GM23248 (cell line): ENCODE data around the gene CEP192. TPM values are rescaled to one million over a fixed set of nuclear protein-coding genes. Genes with fewer than 3 reads are reported as not detected.
A peak's percentile ranks its signal among the peaks of the same experiment; 100 is the strongest.

Source experiments
- DNase-seq: peaks from one replicate; pipeline ENCODE4 v3.0.0-alpha.2; 2015
- H2AFZ ChIP-seq: fragments of 200-600 bp; sonication (generic); 2 replicates; pipeline ENCODE4 v1.6.1; 2016; ENCODE audit warnings: antibody characterized with exemption
- H3F3A ChIP-seq: fragments of 200-600 bp; sonication (generic); 2 replicates; pipeline ENCODE4 v1.6.1; 2016; ENCODE audit warnings: mild to moderate bottlenecking, antibody characterized with exemption, mixed run types; ENCODE audit not compliant: insufficient read depth
- H3K27ac ChIP-seq: fragments of 200-600 bp; sonication (generic); 2 replicates; pipeline ENCODE4 v1.5.1; 2016; ENCODE audit warnings: mild to moderate bottlenecking
- H3K27me3 ChIP-seq: fragments of 200-600 bp; sonication (generic); replicated peaks from 2 replicates; pipeline ENCODE4 v1.6.1; 2016; ENCODE audit warnings: mild to moderate bottlenecking; ENCODE audit not compliant: insufficient read depth
- H3K36me3 ChIP-seq: fragments of 200-600 bp; sonication (generic); 2 replicates; pipeline ENCODE4 v1.6.1; 2016; ENCODE audit warnings: low read depth, mild to moderate bottlenecking
- H3K4me1 ChIP-seq: fragments of 200-600 bp; sonication (generic); 2 replicates; pipeline ENCODE4 v1.6.1; 2016; ENCODE audit warnings: mild to moderate bottlenecking; ENCODE audit not compliant: insufficient read depth
- H3K4me2 ChIP-seq: fragments of 200-600 bp; sonication (generic); one replicate; pipeline ENCODE4 v1.6.1; 2016; ENCODE audit warnings: mild to moderate bottlenecking; ENCODE audit not compliant: unreplicated experiment
- H3K4me3 ChIP-seq: fragments of 200-600 bp; sonication (generic); 2 replicates; pipeline ENCODE4 v1.5.1; 2016; ENCODE audit warnings: mild to moderate bottlenecking
- H3K79me2 ChIP-seq: fragments of 200-600 bp; sonication (generic); 2 replicates; pipeline ENCODE4 v1.6.1; 2016; ENCODE audit warnings: mild to moderate bottlenecking; ENCODE audit not compliant: insufficient read depth
- H3K9ac ChIP-seq: fragments of 200-600 bp; sonication (generic); 2 replicates; pipeline ENCODE4 v1.6.1; 2016; ENCODE audit warnings: mild to moderate bottlenecking
- H3K9me2 ChIP-seq: fragments of 200-600 bp; sonication (generic); 2 replicates; pipeline ENCODE4 v1.6.1; 2016; ENCODE audit warnings: mixed run types, mild to moderate bottlenecking, moderate library complexity; ENCODE audit not compliant: insufficient read depth
- H3K9me3 ChIP-seq: fragments of 200-600 bp; sonication (generic); one replicate; pipeline ENCODE4 v1.6.1; 2017; ENCODE audit warnings: low read depth
- H4K20me1 ChIP-seq: fragments of 200-600 bp; sonication (generic); 2 replicates; pipeline ENCODE4 v1.6.0; 2016; ENCODE audit not compliant: insufficient read depth
- EZH2 ChIP-seq: fragments of 200-600 bp; sonication (generic); IDR thresholded peaks from 2 replicates; pipeline ENCODE4 v1.6.1; 2018; ENCODE audit warnings: antibody characterized with exemption, mild to moderate bottlenecking; ENCODE audit not compliant: insufficient read depth, poor library complexity, severe bottlenecking
- EZH2phosphoT487 ChIP-seq: fragments of 200-600 bp; sonication (generic); IDR thresholded peaks from 2 replicates; pipeline ENCODE4 v1.6.1; 2018; ENCODE audit warnings: antibody characterized with exemption, moderate library complexity, mild to moderate bottlenecking, low read depth; ENCODE audit not compliant: insufficient read depth
- WGBS, 2 experiments: methylation state at CpG; one replicate each; pipeline ENCODE4 v1.1.6; 2015 to 2017; ENCODE audit warnings: low lambda C conversion rate in 2 of 2, low coverage in 1 of 2; ENCODE audit errors: missing lambda C conversion rate in 2 of 2; 5-methylcytosine and 5-hydroxymethylcytosine counted together
- in situ Hi-C: fragments of 300-500 bp; cut with MboI; formaldehyde crosslinking; loops from 2 replicates; pipeline ENCODE4 v1.15.0; 2020
- polyA plus RNA-seq: library from polyadenylated mRNA; unstranded; fragments of >200 nt; fragmentation: Nextera tagmentation; extraction: Ambion mirVana; gene quantifications from 2 replicates; pipeline ENCODE4 v1.2.1, GENCODE V29; 2016
- total RNA-seq: library from RNA; depleted of rRNA; stranded (reverse); fragments of >200 nt; shearing (Covaris generic); gene quantifications from 2 replicates; pipeline ENCODE4 v1.2.3, GENCODE V29; 2014

The CEP192 gene
- total and polyA plus RNA-seq, 2 experiments from 2014 or later = 7.4 to 21.5 TPM

DNA sequence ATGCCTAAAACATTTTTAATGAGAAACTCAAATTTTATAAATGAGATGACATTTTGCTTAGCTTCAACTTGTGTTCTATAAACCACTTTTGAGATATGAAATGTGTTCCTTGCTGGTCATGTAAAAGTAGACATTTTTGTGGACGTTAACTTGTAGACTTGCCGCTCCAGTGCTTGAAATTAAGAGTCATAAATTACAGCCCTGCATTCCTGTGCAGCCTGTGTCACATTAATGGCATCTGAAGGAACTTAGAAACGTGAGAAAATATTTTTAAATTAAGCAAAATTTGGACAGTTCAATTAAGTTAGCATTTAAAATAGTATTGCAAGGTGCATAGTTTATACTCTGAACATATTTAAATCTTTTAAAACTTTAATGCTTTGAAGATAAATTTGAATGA is 129.1 kb downstream of the CEP192 start:
- DNase-seq = no peak
- Histone ChIP-seq H3K36me3 (peaks cover 12% of the 10 kb centered on the region; the same call in 1 of the 2 replicates), H3K4me1 (peaks cover 18% of the 10 kb centered on the region; the same call in 1 of the 2 replicates), H3K4me2 (no peak overlapping the region), H3K9me2 (no peaks in the 10 kb centered on the region), H3K9me3 (no peaks in the 10 kb centered on the region), H2AFZ (no peak overlapping the region), H3K27ac (peak overlapping the region; percentile 51), H3K79me2 (no peaks in the 10 kb centered on the region), H3K4me3 (no peak overlapping the region), H3K27me3 (no peaks in the 10 kb centered on the region), H3K9ac (no peak overlapping the region), H3F3A (0 out of 2 replicates have a peak, but pooled peaks cover 11% of the 10 kb centered on the region), H4K20me1 (no peaks in the 10 kb centered on the region)
- TF ChIP-seq EZH2 (no peak), EZH2phosphoT487 (no peak)
- in situ Hi-C loops = no loop called here
- 93 to 97% methylated on average over 3 of the region's 3 CpGs for WGBS, 2 experiments

DNA sequence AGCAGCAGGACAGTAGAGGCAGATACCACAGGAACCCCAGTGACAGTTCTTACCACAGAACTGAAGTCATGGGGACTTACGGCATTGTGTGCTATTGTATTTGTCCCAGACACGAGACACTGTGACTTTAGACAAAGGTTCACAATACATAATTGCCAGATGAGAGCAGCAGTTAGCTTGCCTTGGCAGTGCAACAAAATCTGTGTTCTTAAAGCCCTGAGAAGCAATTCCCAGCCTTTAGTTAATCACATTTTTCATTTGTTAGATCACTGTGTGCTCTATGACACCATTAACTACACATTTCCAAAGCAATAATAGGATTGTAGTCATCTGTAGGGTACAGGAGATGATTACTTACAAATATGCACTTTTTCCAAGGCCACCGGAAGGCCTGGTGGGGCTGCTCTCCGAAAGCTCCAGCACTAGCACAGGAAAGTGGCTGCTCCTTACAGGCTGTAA is 129.8 kb downstream of the CEP192 start:
- Histone ChIP-seq H2AFZ (no peak overlapping the region), H3K4me3 (no peak overlapping the region), H3K27me3 (no peaks in the 10 kb centered on the region), H3K4me1 (peaks cover 18% of the 10 kb centered on the region; the same call in 1 of the 2 replicates), H3F3A (0 out of 2 replicates have a peak, but pooled peaks cover 11% of the 10 kb centered on the region), H3K9me2 (no peaks in the 10 kb centered on the region), H3K36me3 (peaks cover 12% of the 10 kb centered on the region; the same call in 1 of the 2 replicates), H3K4me2 (no peak overlapping the region), H3K9ac (peak overlapping the region; percentile 39), H3K9me3 (no peaks in the 10 kb centered on the region), H3K27ac (peak overlapping the region; percentile 51), H3K79me2 (no peaks in the 10 kb centered on the region), H4K20me1 (no peaks in the 10 kb centered on the region)
- TF ChIP-seq EZH2 (no peak), EZH2phosphoT487 (no peak)
- in situ Hi-C loops = no loop called here
- 47 to 56% methylated on average over 4 of the region's 4 CpGs for WGBS, 2 experiments
- DNase-seq = peak; percentile 82

DNA sequence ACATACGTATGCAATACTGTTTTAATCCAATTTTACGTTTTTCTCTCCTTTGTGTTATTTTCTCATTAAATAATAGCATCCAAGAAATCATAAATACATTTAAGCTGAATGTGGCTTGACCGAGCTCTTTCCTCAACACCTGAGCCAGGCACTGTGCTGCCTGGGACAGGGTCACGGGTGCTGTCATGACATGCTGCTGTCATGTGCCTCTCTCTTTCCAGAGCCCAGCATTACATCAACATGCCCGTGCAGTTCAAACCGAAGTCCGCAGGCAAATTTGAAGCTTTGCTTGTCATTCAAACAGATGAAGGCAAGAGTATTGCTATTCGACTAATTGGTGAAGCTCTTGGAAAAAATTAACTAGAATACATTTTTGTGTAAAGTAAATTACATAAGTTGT is 133.2 kb downstream of the CEP192 start:
- H3K4me1 ChIP-seq = peaks cover 18% of the 10 kb centered on the region; the same call in 1 of the 2 replicates
- DNase-seq = no peak
- H3K9me2 ChIP-seq = no peaks in the 10 kb centered on the region
- H3K27ac ChIP-seq = no peak overlapping the region
- H3K79me2 ChIP-seq = no peaks in the 10 kb centered on the region
- WGBS, 2 experiments = 93% methylated on average over 8 of the region's 8 CpGs
- no peak overlapping the region for H3K4me3 ChIP-seq
- H4K20me1 ChIP-seq = no peaks in the 10 kb centered on the region
- 0 out of 2 replicates have a peak, but pooled peaks cover 11% of the 10 kb centered on the region for H3F3A ChIP-seq
- TF ChIP-seq EZH2phosphoT487 (no peak), EZH2 (no peak)
- no peak overlapping the region for H2AFZ ChIP-seq
- no peak overlapping the region for H3K4me2 ChIP-seq
- no peaks in the 10 kb centered on the region for H3K9me3 ChIP-seq
- no peaks in the 10 kb centered on the region for H3K27me3 ChIP-seq
- in situ Hi-C loops = no loop called here
- H3K36me3 ChIP-seq = no peaks in the 10 kb centered on the region
- no peak overlapping the region for H3K9ac ChIP-seq

DNA sequence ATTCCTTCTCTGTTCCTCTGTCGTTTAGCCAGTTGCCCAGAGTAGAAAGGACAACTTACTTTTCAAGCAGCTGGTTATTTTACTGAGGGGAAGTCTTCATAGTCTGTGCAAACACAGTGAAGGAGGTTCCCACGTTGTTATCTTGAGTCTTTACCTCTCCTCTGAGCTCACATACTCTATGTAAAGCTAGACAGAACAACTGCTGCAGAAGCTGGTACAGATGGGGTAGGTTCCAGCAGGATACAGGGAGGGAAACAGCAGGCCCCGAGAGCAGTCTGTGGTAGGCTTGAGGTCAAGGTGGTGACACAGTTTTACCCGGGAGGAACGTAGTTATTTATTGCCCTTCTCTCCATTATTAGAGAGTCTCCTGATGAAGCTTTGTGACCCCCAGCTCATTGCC is 134.0 kb downstream of the CEP192 start:
- H3K4me3 ChIP-seq = no peak overlapping the region
- H4K20me1 ChIP-seq = no peaks in the 10 kb centered on the region
- H3K9me3 ChIP-seq = no peaks in the 10 kb centered on the region
- no peaks in the 10 kb centered on the region for H3K36me3 ChIP-seq
- no peak overlapping the region for H3K27ac ChIP-seq
- H2AFZ ChIP-seq = no peak overlapping the region
- no peaks in the 10 kb centered on the region for H3K27me3 ChIP-seq
- no peaks in the 10 kb centered on the region for H3K9me2 ChIP-seq
- H3K9ac ChIP-seq = no peak overlapping the region
- 69 to 73% methylated on average over 5 of the region's 5 CpGs for WGBS, 2 experiments
- no peak for DNase-seq
- H3K4me1 ChIP-seq = peaks cover 15% of the 10 kb centered on the region; the same call in 1 of the 2 replicates
- H3K4me2 ChIP-seq = no peak overlapping the region
- in situ Hi-C loops = no loop called here
- H3K79me2 ChIP-seq = no peaks in the 10 kb centered on the region
- H3F3A ChIP-seq = 0 out of 2 replicates have a peak, but pooled peaks cover 6% of the 10 kb centered on the region
- no peak for TF ChIP-seq EZH2
